Astrocyte (in vitro differentiated cells and primary cell): Measurements from ENCODE around the gene CEACAM18.

ENCODE experiments used
- EZH2 ChIP-seq: IDR thresholded peaks from 2 replicates; pipeline ENCODE4 v1.6.1; 2012; ENCODE audit warnings: mild to moderate bottlenecking, low read length, inconsistent platforms; ENCODE audit not compliant: insufficient read depth
- TF ChIP-seq, protein P1 (sequence below): IDR thresholded peaks from 2 replicates; pipeline ENCODE4 v1.5.1; 2011; ENCODE audit warnings: low read depth, mild to moderate bottlenecking, inconsistent platforms, low read length, moderate library complexity; ENCODE audit not compliant: insufficient read depth

- TF ChIP-seq, protein P1, sequence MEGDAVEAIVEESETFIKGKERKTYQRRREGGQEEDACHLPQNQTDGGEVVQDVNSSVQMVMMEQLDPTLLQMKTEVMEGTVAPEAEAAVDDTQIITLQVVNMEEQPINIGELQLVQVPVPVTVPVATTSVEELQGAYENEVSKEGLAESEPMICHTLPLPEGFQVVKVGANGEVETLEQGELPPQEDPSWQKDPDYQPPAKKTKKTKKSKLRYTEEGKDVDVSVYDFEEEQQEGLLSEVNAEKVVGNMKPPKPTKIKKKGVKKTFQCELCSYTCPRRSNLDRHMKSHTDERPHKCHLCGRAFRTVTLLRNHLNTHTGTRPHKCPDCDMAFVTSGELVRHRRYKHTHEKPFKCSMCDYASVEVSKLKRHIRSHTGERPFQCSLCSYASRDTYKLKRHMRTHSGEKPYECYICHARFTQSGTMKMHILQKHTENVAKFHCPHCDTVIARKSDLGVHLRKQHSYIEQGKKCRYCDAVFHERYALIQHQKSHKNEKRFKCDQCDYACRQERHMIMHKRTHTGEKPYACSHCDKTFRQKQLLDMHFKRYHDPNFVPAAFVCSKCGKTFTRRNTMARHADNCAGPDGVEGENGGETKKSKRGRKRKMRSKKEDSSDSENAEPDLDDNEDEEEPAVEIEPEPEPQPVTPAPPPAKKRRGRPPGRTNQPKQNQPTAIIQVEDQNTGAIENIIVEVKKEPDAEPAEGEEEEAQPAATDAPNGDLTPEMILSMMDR: no peak
- TF ChIP-seq EZH2: no peak
Measured at GRCh38 chr19:51493776-51494175, 15.4 kb downstream of the CEACAM18 start.
